Mesenchymal stem cell (in vitro differentiated cells and primary cell): Measurements from ENCODE around the gene LCLAT1.

ENCODE experiments used
- DNase-seq: peaks from one replicate; pipeline ENCODE4 v3.0.0-alpha.2; 2013
- H2AFZ ChIP-seq: one replicate; pipeline ENCODE4 v1.6.1; 2013; ENCODE audit warnings: low read depth, mild to moderate bottlenecking, control low read depth, inconsistent platforms, low read length, moderate library complexity
- H2AK5ac ChIP-seq: 2 replicates; pipeline ENCODE4 v1.6.1; 2013; ENCODE audit warnings: low read length, moderate library complexity, mild to moderate bottlenecking, inconsistent platforms; ENCODE audit not compliant: severe bottlenecking
- H2BK120ac ChIP-seq: one replicate; pipeline ENCODE4 v1.6.1; 2013; ENCODE audit warnings: low read depth, mild to moderate bottlenecking, inconsistent platforms, low read length, moderate library complexity
- H2BK12ac ChIP-seq, 2 experiments: one replicate each; pipeline ENCODE4 v1.6.1; 2013; ENCODE audit warnings: inconsistent platforms in 2 of 2, low read length in 2 of 2, mild to moderate bottlenecking in 2 of 2, moderate library complexity in 2 of 2, control low read depth in 1 of 2
- H2BK15ac ChIP-seq: one replicate; pipeline ENCODE4 v1.6.1; 2013; ENCODE audit warnings: mild to moderate bottlenecking, low read depth, inconsistent platforms; ENCODE audit not compliant: poor library complexity, severe bottlenecking
- H2BK5ac ChIP-seq: 2 replicates; pipeline ENCODE4 v1.6.1; 2013; ENCODE audit warnings: low read depth, mild to moderate bottlenecking, low read length, control low read depth, inconsistent platforms; ENCODE audit not compliant: poor library complexity, severe bottlenecking
- H3K14ac ChIP-seq, 2 experiments: one replicate each; pipeline ENCODE4 v1.6.1; 2013; ENCODE audit warnings: inconsistent platforms in 2 of 2, low read length in 2 of 2, control low read depth in 1 of 2, mild to moderate bottlenecking in 1 of 2, moderate library complexity in 1 of 2
- H3K18ac ChIP-seq, 2 experiments: one replicate each; pipeline ENCODE4 v1.6.1; 2013; ENCODE audit warnings: inconsistent platforms in 2 of 2, low read length in 2 of 2, control low read depth in 1 of 2, low read depth in 1 of 2, mild to moderate bottlenecking in 1 of 2
- H3K23ac ChIP-seq, 2 experiments: one replicate each; pipeline ENCODE4 v1.6.1; 2013; ENCODE audit warnings: inconsistent platforms in 2 of 2, low read length in 2 of 2, mild to moderate bottlenecking in 2 of 2, moderate library complexity in 2 of 2, control low read depth in 1 of 2
- H3K27ac ChIP-seq: 2 replicates; pipeline ENCODE4 v1.5.1; 2013; ENCODE audit warnings: mild to moderate bottlenecking, moderate library complexity, low read length, control low read depth, inconsistent platforms; ENCODE audit not compliant: poor library complexity, severe bottlenecking
- H3K27me3 ChIP-seq, 2 experiments: 2 replicates each; pipeline versions ENCODE4 v1.6.1 to v1.7.0; 2013; ENCODE audit warnings: low read length in 2 of 2, mild to moderate bottlenecking in 2 of 2, moderate library complexity in 2 of 2, control low read depth in 1 of 2, inconsistent platforms in 1 of 2; ENCODE audit not compliant: control insufficient read depth in 1 of 2, insufficient read depth in 1 of 2
- H3K36me3 ChIP-seq, 2 experiments: 2 replicates each; pipeline versions ENCODE4 v1.6.1 to v1.7.0; 2013; ENCODE audit warnings: low read length in 2 of 2, control low read depth in 1 of 2, inconsistent platforms in 1 of 2, low read depth in 1 of 2, mild to moderate bottlenecking in 1 of 2; ENCODE audit not compliant: insufficient read depth in 2 of 2, control insufficient read depth in 1 of 2
- H3K4ac ChIP-seq, 2 experiments: one replicate each; pipeline ENCODE4 v1.6.1; 2013; ENCODE audit warnings: inconsistent platforms in 2 of 2, low read length in 2 of 2, mild to moderate bottlenecking in 2 of 2, moderate library complexity in 2 of 2, control low read depth in 1 of 2, low read depth in 1 of 2
- H3K4me1 ChIP-seq: 2 replicates; pipeline ENCODE4 v1.6.1; 2013; ENCODE audit warnings: low read depth, low read length, control low read depth; ENCODE audit not compliant: control insufficient read depth, insufficient read depth
- H3K4me2 ChIP-seq: 2 replicates; pipeline ENCODE4 v1.6.1; 2013; ENCODE audit warnings: low read length, mild to moderate bottlenecking, inconsistent platforms; ENCODE audit not compliant: poor library complexity, severe bottlenecking
- H3K4me3 ChIP-seq, 2 experiments: 2 replicates each; pipeline versions ENCODE4 v1.5.1 to v1.7.0; 2013; ENCODE audit warnings: low read length in 2 of 2, mild to moderate bottlenecking in 2 of 2, control low read depth in 1 of 2, low read depth in 1 of 2; ENCODE audit not compliant: insufficient read depth in 1 of 2
- H3K79me1 ChIP-seq: replicated peaks from 2 replicates; pipeline ENCODE4 v1.6.1; 2013; ENCODE audit warnings: mild to moderate bottlenecking, control low read depth, low read length, inconsistent platforms; ENCODE audit not compliant: poor library complexity, severe bottlenecking
- H3K9ac ChIP-seq: 2 replicates; pipeline ENCODE4 v1.7.0; 2013; ENCODE audit warnings: mild to moderate bottlenecking, low read length, moderate library complexity
- H3K9me3 ChIP-seq: 2 replicates; pipeline ENCODE4 v1.7.0; 2013; ENCODE audit warnings: mild to moderate bottlenecking, low read length; ENCODE audit not compliant: control insufficient read depth
- H4K8ac ChIP-seq: one replicate; pipeline ENCODE4 v1.6.1; 2013; ENCODE audit warnings: inconsistent platforms, mild to moderate bottlenecking, low read length, moderate library complexity
- H4K91ac ChIP-seq: one replicate; pipeline ENCODE4 v1.6.1; 2013; ENCODE audit warnings: mild to moderate bottlenecking, low read length, inconsistent platforms
- WGBS: methylation state at CpG from one replicate; pipeline ENCODE4 v1.1.7; 2013; ENCODE audit warnings: mixed read lengths; 5-methylcytosine and 5-hydroxymethylcytosine counted together

Gene LCLAT1

GRCh38 chr2:30621836-30622235, 174.8 kb downstream of the LCLAT1 start:
- Histone ChIP-seq H2BK12ac (no peak overlapping the region), H3K79me1 (no peaks in the 10 kb centered on the region), H3K9me3 (no peaks in the 10 kb centered on the region), H3K4me3 (no peak overlapping the region), H4K8ac (no peak overlapping the region), H3K9ac (no peak overlapping the region), H3K4me1 (no peaks in the 10 kb centered on the region), H2BK120ac (no peak overlapping the region), H2AFZ (no peak overlapping the region), H3K27ac (no peak overlapping the region), H3K18ac (no peak overlapping the region), H2AK5ac (no peak overlapping the region), H3K14ac (no peak overlapping the region), H2BK15ac (no peak overlapping the region), H3K4ac (no peak overlapping the region), H2BK5ac (no peak overlapping the region), H3K36me3 (peaks cover 0 to 4% of the 10 kb centered on the region in 2 experiments), H3K23ac (no peak overlapping the region), H4K91ac (no peak overlapping the region), H3K27me3 (no peaks in the 10 kb centered on the region), H3K4me2 (no peak overlapping the region)
- WGBS = 95% methylated on average over 5 of the region's 5 CpGs
- DNase-seq = no peak

GRCh38 chr2:30622452-30622851, 175.4 kb downstream of the LCLAT1 start:
- Histone ChIP-seq H3K4me1 (no peaks in the 10 kb centered on the region), H2BK12ac (no peak overlapping the region), H3K27me3 (no peaks in the 10 kb centered on the region), H3K4me2 (no peak overlapping the region), H3K9ac (no peak overlapping the region), H3K36me3 (peaks cover 0 to 4% of the 10 kb centered on the region in 2 experiments), H4K91ac (no peak overlapping the region), H4K8ac (no peak overlapping the region), H2BK15ac (no peak overlapping the region), H3K9me3 (no peaks in the 10 kb centered on the region), H2BK5ac (no peak overlapping the region), H3K79me1 (no peaks in the 10 kb centered on the region), H3K18ac (no peak overlapping the region), H3K23ac (no peak overlapping the region), H3K27ac (no peak overlapping the region), H3K14ac (no peak overlapping the region), H3K4me3 (no peak overlapping the region), H3K4ac (no peak overlapping the region), H2AFZ (no peak overlapping the region), H2BK120ac (no peak overlapping the region), H2AK5ac (no peak overlapping the region)
- WGBS = 92% methylated on average over 4 of the region's 4 CpGs
- DNase-seq = no peak

DNA sequence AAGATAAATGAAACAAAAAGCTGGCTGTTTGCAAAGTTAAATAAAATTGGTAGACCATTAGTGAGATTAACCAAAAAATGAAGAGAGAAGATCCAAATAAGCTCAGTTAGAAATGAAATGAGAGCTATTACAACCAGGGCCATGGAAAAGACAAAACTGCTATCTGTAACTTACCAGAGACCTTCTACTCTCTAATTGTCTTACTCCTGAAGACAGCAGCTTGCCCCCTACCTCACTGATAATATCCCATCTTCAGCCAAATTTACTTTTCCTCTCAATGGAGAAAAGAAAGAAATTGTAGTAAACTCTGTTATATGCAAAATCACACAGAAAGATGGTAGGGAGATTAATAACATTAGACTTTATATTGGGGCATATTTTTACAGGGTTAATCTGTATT, 178.2 kb downstream of the LCLAT1 start:
- no peaks in the 10 kb centered on the region for H3K4me1 ChIP-seq
- no peak overlapping the region for H3K4me2 ChIP-seq
- no peak overlapping the region for H2BK5ac ChIP-seq
- H3K27me3 ChIP-seq = no peaks in the 10 kb centered on the region
- H3K27ac ChIP-seq = no peak overlapping the region
- no peak overlapping the region for H4K91ac ChIP-seq
- H3K9ac ChIP-seq = no peak overlapping the region
- H3K4me3 ChIP-seq = no peak overlapping the region
- H3K4ac ChIP-seq = no peak overlapping the region
- DNase-seq = no peak
- H3K23ac ChIP-seq = no peak overlapping the region
- H3K18ac ChIP-seq = no peak overlapping the region
- no peaks in the 10 kb centered on the region for H3K9me3 ChIP-seq
- peaks cover 0 to 4% of the 10 kb centered on the region in 2 experiments for H3K36me3 ChIP-seq
- H3K14ac ChIP-seq = no peak overlapping the region
- H2BK120ac ChIP-seq = no peak overlapping the region
- no peak overlapping the region for H2AFZ ChIP-seq
- H4K8ac ChIP-seq = no peak overlapping the region
- no peaks in the 10 kb centered on the region for H3K79me1 ChIP-seq
- no peak overlapping the region for H2BK15ac ChIP-seq
- no peak overlapping the region for H2BK12ac ChIP-seq
- H2AK5ac ChIP-seq = no peak overlapping the region

- Histone ChIP-seq H3K18ac (no peak overlapping the region), H3K4me3 (no peak overlapping the region), H3K36me3 (peaks cover 0 to 4% of the 10 kb centered on the region in 2 experiments), H3K4me1 (no peaks in the 10 kb centered on the region), H2AFZ (no peak overlapping the region), H3K27ac (no peak overlapping the region), H3K27me3 (no peaks in the 10 kb centered on the region), H2BK15ac (no peak overlapping the region), H3K4me2 (no peak overlapping the region), H3K9ac (no peak overlapping the region), H2BK120ac (no peak overlapping the region), H3K79me1 (no peaks in the 10 kb centered on the region), H4K91ac (no peak overlapping the region), H2AK5ac (no peak overlapping the region), H2BK12ac (no peak overlapping the region), H3K14ac (no peak overlapping the region), H3K9me3 (no peaks in the 10 kb centered on the region), H3K23ac (no peak overlapping the region), H2BK5ac (no peak overlapping the region), H4K8ac (no peak overlapping the region), H3K4ac (no peak overlapping the region)
- no peak for DNase-seq
- WGBS = 100% methylated on average over 3 of the region's 3 CpGs
Measured at GRCh38 chr2:30625701-30626100, 178.7 kb downstream of the LCLAT1 start.
